Endothelial cell of umbilical vein (primary cell): ENCODE data around the gene YDJC. TPM values are rescaled to one million over a fixed set of nuclear protein-coding genes. Genes with fewer than 3 reads are reported as not detected.

Experiments used
- BruUV-seq: library from RNA; stranded (reverse); fragments of 400-500 nt; replicated peaks from 2 replicates; lab custom pipeline; 2021; lab: Mats Ljungman, UMichigan
- CTCF ChIA-PET: fragments of 300-600, 350-600 bp; sonication (Branson Sonifier 250); formaldehyde crosslinking; loops from one replicate; lab custom pipeline; 2021; ENCODE audit warnings: antibody characterized with exemption, inconsistent platforms; lab: Charles Lee
- POLR2A ChIA-PET: fragments of 300-600, 350-600 bp; sonication (Branson Sonifier 250); formaldehyde crosslinking; loops from one replicate; lab custom pipeline; 2021; ENCODE audit warnings: antibody characterized with exemption, inconsistent platforms; lab: Charles Lee
- DNase-seq: peaks from one replicate; pipeline ENCODE4 v3.0.0-alpha.2; 2011; ENCODE audit warnings: low read depth, low spot score
- FAIRE-seq: peaks from 2 replicates; lab custom pipeline; 2011; peaks lifted over from hg19 to GRCh38; lab: Jason Lieb, UNC
- H2AFZ ChIP-seq: 2 replicates; pipeline ENCODE4 v1.6.0; 2012; ENCODE audit warnings: low read depth, low read length, control low read depth, inconsistent platforms
- H3K27ac ChIP-seq: 2 replicates; pipeline ENCODE4 v1.5.1; 2011; ENCODE audit warnings: low read depth, mild to moderate bottlenecking, control low read depth, low read length, moderate library complexity; ENCODE audit not compliant: insufficient read depth
- H3K27me3 ChIP-seq, 2 experiments: 2 replicates each; pipeline versions ENCODE4 v1.6.0 to v1.6.1; 2011; ENCODE audit warnings: low read length in 2 of 2, mixed read lengths in 1 of 2; ENCODE audit not compliant: control insufficient read depth in 2 of 2, insufficient read depth in 2 of 2
- H3K36me3 ChIP-seq, 2 experiments: 2 replicates in 1 of 2; 3 replicates in 1 of 2; pipeline ENCODE4 v1.5.1; 2011; ENCODE audit warnings: low read length in 2 of 2, mild to moderate bottlenecking in 1 of 2, moderate library complexity in 1 of 2; ENCODE audit not compliant: control insufficient read depth in 2 of 2, insufficient read depth in 2 of 2; ENCODE audit errors: extremely low read depth in 1 of 2
- H3K4me1 ChIP-seq: 3 replicates; pipeline ENCODE4 v1.5.1; 2011; ENCODE audit warnings: mild to moderate bottlenecking, low read length; ENCODE audit not compliant: control insufficient read depth, insufficient read depth; ENCODE audit errors: extremely low read depth
- H3K4me2 ChIP-seq: 2 replicates; pipeline ENCODE4 v1.6.1; 2011; ENCODE audit warnings: low read length, control low read depth, mixed read lengths; ENCODE audit not compliant: insufficient read depth
- H3K4me3 ChIP-seq, 3 experiments: fragments of 200-600 bp in 1 of 3; sonication (generic), shearing (Covaris generic) in 1 of 3; replicated peaks in 1 of 3; 2 replicates each; pipeline ENCODE4 v1.5.1; 2011 to 2016; ENCODE audit warnings: control low read depth in 3 of 3, low read length in 3 of 3, mild to moderate bottlenecking in 2 of 3, inconsistent platforms in 1 of 3, low read depth in 1 of 3, moderate library complexity in 1 of 3; ENCODE audit not compliant: insufficient read depth in 1 of 3
- H3K79me2 ChIP-seq: 2 replicates; pipeline ENCODE4 v1.6.0; 2012; ENCODE audit warnings: low read length, inconsistent platforms; ENCODE audit not compliant: control insufficient read depth, insufficient read depth
- H3K9ac ChIP-seq: replicated peaks from 2 replicates; pipeline ENCODE3; 2011; ENCODE audit warnings: low read length, control low read depth; ENCODE audit not compliant: insufficient read depth; ENCODE audit errors: extremely low read depth
- H3K9me1 ChIP-seq: replicated peaks from 3 replicates; pipeline ENCODE4 v1.6.0; 2011; ENCODE audit warnings: mild to moderate bottlenecking, low read length; ENCODE audit not compliant: control insufficient read depth, insufficient read depth; ENCODE audit errors: extremely low read depth
- H3K9me3 ChIP-seq: replicated peaks from 2 replicates; pipeline ENCODE4 v1.5.1; 2012; ENCODE audit warnings: low read length, inconsistent platforms; ENCODE audit not compliant: control insufficient read depth, insufficient read depth
- H4K20me1 ChIP-seq: replicated peaks from 2 replicates; pipeline ENCODE3; 2011; ENCODE audit warnings: mild to moderate bottlenecking, low read length; ENCODE audit not compliant: control insufficient read depth, insufficient read depth; ENCODE audit errors: extremely low read depth
- CTCF ChIP-seq, 2 donors: IDR thresholded peaks; 1 replicate in 1 of 2; 2 replicates in 1 of 2; pipeline ENCODE4 v1.5.1; 2011; ENCODE audit warnings: low read length in 2 of 2, mild to moderate bottlenecking in 2 of 2, moderate library complexity in 2 of 2, control low read depth in 1 of 2, inconsistent platforms in 1 of 2, low read depth in 1 of 2; ENCODE audit not compliant: insufficient read depth in 1 of 2; ENCODE audit errors: extremely low read depth in 1 of 2
- EZH2 ChIP-seq: IDR thresholded peaks from 2 replicates; pipeline ENCODE4 v1.6.1; 2012; ENCODE audit warnings: borderline replicate concordance, low read depth, mild to moderate bottlenecking, moderate library complexity, low read length, inconsistent platforms; ENCODE audit not compliant: severe bottlenecking
- FOS ChIP-seq: IDR thresholded peaks from 2 replicates; pipeline ENCODE4 v1.6.1; 2011; ENCODE audit warnings: mild to moderate bottlenecking, low read length, moderate library complexity, borderline replicate concordance; ENCODE audit not compliant: insufficient read depth
- GATA2 ChIP-seq: IDR thresholded peaks from 2 replicates; pipeline ENCODE4 v1.7.0; 2011; ENCODE audit warnings: low read depth, mild to moderate bottlenecking, moderate library complexity, mixed read lengths, low read length; ENCODE audit not compliant: insufficient read length, insufficient read depth
- JUN ChIP-seq: IDR thresholded peaks from 2 replicates; pipeline ENCODE4 v1.6.1; 2011; ENCODE audit warnings: borderline replicate concordance, low read depth; ENCODE audit not compliant: insufficient read length, insufficient read depth
- MAX ChIP-seq: IDR thresholded peaks from 2 replicates; pipeline ENCODE4 v1.6.1; 2011; ENCODE audit not compliant: insufficient read depth, insufficient read length
- MYC ChIP-seq: IDR thresholded peaks from one replicate; pipeline ENCODE4 v1.6.1; 2011; ENCODE audit warnings: mild to moderate bottlenecking, low read depth, low read length
- POLR2A ChIP-seq: IDR thresholded peaks from 2 replicates; pipeline ENCODE4 v1.6.1; 2012; ENCODE audit warnings: low read depth, mild to moderate bottlenecking, control low read depth, low read length
- POLR2AphosphoS5 ChIP-seq: IDR thresholded peaks from 2 replicates; pipeline ENCODE4 v1.6.1; 2012; ENCODE audit warnings: low read depth, mild to moderate bottlenecking, control low read depth, low read length, moderate library complexity; ENCODE audit not compliant: insufficient read depth
- dilution Hi-C: fragments of 300-500 bp; cut with MboI; formaldehyde crosslinking; loops from one replicate; pipeline ENCODE4 v1.15.0; 2019; ENCODE audit warnings: low sequenced_read_pairs; ENCODE audit not compliant: extremely low pct_ligation_motif_present
- intact Hi-C: fragments of 100-400 bp; cut with micrococcal nuclease; formaldehyde crosslinking; loops from one replicate; pipeline ENCODE4 v1.10.0; 2022
- polyA plus RNA-seq, 4 experiments: library from polyadenylated mRNA; depleted of rRNA in 3 of 4; stranded (reverse) in 3 of 4; unstranded in 1 of 4; fragments of >200 nt; gene quantifications; 2 replicates each; pipeline versions ENCODE4 v1.2.1 to v1.2.3, GENCODE V29; 2011 to 2012; ENCODE audit warnings: missing spikeins in 1 of 4
- total RNA-seq: library from RNA; stranded (reverse); gene quantifications from 2 replicates; pipeline ENCODE4 v1.2.3, GENCODE V29; 2021

Gene YDJC
- total and polyA plus RNA-seq, 2 donors (not counting 3 experiments of a cell fraction or from before 2014, with no cell fraction given) = 27.2 to 29.9 TPM

- dilution Hi-C loops = no loop called here
- no peaks in the 10 kb centered on the region for H3K27me3 ChIP-seq
- no peaks in the 10 kb centered on the region for H4K20me1 ChIP-seq
- peaks cover 3 to 5% of the 10 kb centered on the region in 2 experiments for H3K36me3 ChIP-seq
- TF ChIP-seq MAX = no peak
- TF ChIP-seq POLR2AphosphoS5 = no peak
- no peak for TF ChIP-seq POLR2A
- TF ChIP-seq GATA2 = no peak
- no peak for TF ChIP-seq FOS
- no peak for TF ChIP-seq EZH2
- TF ChIP-seq MYC = no peak
- TF ChIP-seq CTCF (IDR thresholded peaks at IDR 0.05; ENCODE audit: extremely low read depth in 1 of 2, insufficient read depth in 1 of 2, low read depth in 1 of 2, low read length in 2 of 2) = no peak
- TF ChIP-seq JUN = no peak
- no peaks in the 10 kb centered on the region for H3K9me3 ChIP-seq
- FAIRE-seq (no peak), DNase-seq (no peak)
- peak overlapping the region; percentile 78 for H3K9ac ChIP-seq
- TSS peak; percentile 68 for BruUV-seq
- peak overlapping the region; percentile 58 for H2AFZ ChIP-seq
- POLR2A ChIA-PET = no interaction called here
- H3K4me2 ChIP-seq = peak overlapping the region; percentile 93
- peak overlapping the region; percentile 61 for H3K27ac ChIP-seq
- intact Hi-C loops = loop anchor here (10.0 kb wide), 1 partner anchor 163 kb away; no protein-coding TSS in a partner anchor
- H3K4me1 ChIP-seq = peaks cover 17% of the 10 kb centered on the region
- peak overlapping the region; percentile 64 to 85 (median 66) for H3K4me3 ChIP-seq
- peaks cover 19% of the 10 kb centered on the region for H3K79me2 ChIP-seq
- CTCF ChIA-PET = interaction anchor here (1.3 to 3.2 kb wide), 2 partner anchors 9 to 10 kb away, joined by 4 to 16 read pairs; no protein-coding TSS in a partner anchor
- no peaks in the 10 kb centered on the region for H3K9me1 ChIP-seq
These were observed 21.7 kb upstream of the YDJC start for GRCh38 chr22:21651521-21652009.
